ENCODE results near the gene ALPK3.

ALPK3 gene

GRCh38 chr15:84798436-84798946, 18.7 kb upstream of the ALPK3 start:
- no peak for DNase-seq

- DNase-seq: no peak
Measured at GRCh38 chr15:84799511-84800187, 17.5 kb upstream of the ALPK3 start.

GRCh38 chr15:84800365-84800806, 16.8 kb upstream of the ALPK3 start:
- no peak for DNase-seq

GRCh38 chr15:84804005-84804900, 12.9 kb upstream of the ALPK3 start:
- DNase-seq: no peak

GRCh38 chr15:84805221-84805620, 11.9 kb upstream of the ALPK3 start:
- DNase-seq: no peak

GRCh38 chr15:84807228-84807627, 9.9 kb upstream of the ALPK3 start:
- no peak for DNase-seq

DNA sequence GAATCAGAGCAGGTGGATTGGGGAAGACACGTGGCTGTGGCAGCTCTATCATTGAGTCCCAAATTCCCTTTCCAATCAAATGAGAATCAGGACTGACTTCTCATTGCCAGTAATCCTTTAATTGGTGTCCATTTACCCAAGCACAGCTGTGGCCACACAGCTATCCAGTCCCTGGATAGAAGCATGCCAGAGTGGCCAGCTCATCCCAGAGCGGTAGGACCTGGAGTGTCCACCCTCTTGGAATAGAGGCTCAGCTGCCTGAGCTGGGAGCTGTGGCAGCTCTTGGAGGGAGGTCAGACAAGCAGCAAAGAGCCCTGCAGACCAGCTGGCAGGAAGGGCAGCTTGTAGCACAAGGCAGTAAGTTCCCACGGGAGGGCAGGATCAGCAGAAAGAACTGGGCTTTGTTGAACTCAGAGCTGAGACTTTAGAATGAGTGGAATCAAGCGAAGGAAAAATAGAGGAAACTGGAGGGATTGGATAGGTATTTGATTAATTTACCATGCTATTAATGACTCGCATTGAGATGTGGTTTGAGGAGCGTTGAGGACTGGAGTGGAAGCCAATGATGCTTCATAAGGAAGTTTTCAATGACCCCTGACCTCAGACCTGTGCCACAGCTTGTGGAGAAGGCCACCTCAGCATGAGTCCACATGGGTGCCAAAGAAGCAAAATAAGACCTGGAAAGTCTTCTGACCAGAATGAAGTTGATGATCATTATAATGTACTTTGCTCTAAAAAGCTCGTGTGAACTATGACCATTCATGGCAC, 6.9 kb upstream of the ALPK3 start:
- no peak for DNase-seq

DNA sequence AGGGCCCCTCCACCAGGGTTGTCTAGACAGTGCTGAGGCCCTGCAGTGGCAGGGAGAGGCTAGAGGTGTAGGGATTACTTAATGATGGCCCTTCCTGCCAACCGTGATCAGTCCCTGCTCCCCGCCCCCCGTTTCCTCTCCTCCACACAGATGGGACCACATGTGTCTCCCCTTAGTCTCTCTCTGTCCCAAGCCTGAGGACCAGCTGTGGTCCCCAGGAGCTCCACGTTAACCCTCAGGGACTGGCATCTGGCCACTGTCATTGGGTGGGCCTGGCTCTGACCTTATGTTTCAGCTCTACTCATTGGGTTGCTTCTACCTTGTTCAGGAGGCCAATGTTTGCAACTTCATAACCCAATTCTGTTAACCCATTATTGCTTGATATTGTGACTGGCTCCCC, 6.0 kb upstream of the ALPK3 start:
- DNase-seq: no peak

DNA sequence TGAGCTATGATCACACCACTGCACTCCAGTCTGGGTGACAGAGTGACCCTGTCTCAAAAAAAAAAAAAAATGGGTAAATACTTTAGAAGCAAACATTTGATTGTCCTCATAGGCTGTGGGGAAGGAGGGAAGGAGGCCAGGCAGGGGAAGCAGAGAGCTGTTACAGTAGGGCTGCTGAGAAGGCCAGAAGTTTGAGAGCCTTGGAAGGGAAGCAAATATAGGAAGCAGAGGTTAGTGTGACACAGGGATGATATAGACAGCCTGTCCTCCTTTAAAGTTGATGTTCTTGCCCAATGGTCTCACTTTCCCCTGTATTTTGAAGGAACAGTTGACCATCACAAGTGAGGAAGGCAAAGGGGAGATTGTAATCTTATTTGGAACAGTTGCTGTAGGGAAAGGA, 5.3 kb upstream of the ALPK3 start:
- no peak for DNase-seq

DNA sequence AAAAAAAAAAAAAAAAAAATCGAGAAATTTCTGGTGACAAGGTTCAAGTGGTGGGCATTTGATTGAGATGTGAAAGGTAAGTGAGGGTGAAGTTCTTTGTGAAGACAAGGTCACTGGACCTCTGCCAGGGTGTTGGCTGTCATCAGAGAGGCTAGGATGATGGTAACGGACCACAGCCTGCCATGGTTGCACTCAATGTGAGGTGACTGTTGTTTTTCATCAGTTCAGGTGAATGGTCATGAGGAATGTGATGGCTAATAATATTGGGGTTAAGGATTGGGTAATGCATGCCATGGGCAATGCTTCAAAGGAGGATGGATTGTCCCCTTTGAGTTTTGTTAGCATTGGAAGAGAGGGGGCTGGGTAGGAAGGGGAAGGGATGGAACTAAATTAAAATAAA, 4.3 kb upstream of the ALPK3 start:
- DNase-seq: no peak

DNA sequence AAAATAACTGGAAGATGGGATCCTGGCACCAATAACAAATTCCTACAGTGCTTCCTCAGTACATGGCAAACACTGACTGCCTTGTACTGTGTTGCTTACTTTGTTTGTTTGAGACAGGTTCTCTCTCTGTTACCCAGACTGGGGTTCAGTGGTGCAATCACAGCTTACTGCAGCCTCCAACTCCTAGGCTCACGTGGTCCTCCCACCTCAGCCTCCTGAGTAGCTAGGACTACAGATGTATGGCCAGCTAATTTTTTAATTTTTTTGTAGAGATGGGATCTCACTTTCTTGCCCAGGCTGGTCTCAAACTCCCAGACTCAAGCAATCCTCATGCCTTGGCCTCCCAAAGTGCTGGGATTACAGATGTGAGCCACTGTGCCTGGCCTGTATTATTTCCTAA, 3.7 kb upstream of the ALPK3 start:
- no peak for DNase-seq

- no peak for DNase-seq
Measured at GRCh38 chr15:84813931-84814330, 3.2 kb upstream of the ALPK3 start.

DNA sequence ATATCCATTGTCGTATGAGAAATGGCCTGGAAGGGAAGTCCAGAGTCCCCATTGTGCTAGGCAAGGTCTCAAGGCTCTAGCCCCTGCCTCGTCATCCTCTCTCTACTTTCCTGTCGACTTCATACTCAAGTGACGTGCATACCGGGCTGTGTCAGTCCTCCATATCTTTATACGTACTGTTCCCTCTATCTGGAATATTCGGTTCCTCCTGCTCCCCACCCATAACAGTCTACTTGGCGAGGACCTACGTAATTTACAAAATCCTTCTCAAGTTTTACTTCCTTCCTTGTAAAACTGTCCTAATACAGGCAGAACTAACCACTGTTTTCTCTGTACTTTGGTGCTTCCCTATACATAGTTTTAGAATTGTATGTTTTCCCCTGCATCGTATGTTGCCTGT, 2.2 kb upstream of the ALPK3 start:
- DNase-seq: no peak

- DNase-seq: no peak
Measured at GRCh38 chr15:84817466-84818081, 418 bp downstream of the ALPK3 start.

DNA sequence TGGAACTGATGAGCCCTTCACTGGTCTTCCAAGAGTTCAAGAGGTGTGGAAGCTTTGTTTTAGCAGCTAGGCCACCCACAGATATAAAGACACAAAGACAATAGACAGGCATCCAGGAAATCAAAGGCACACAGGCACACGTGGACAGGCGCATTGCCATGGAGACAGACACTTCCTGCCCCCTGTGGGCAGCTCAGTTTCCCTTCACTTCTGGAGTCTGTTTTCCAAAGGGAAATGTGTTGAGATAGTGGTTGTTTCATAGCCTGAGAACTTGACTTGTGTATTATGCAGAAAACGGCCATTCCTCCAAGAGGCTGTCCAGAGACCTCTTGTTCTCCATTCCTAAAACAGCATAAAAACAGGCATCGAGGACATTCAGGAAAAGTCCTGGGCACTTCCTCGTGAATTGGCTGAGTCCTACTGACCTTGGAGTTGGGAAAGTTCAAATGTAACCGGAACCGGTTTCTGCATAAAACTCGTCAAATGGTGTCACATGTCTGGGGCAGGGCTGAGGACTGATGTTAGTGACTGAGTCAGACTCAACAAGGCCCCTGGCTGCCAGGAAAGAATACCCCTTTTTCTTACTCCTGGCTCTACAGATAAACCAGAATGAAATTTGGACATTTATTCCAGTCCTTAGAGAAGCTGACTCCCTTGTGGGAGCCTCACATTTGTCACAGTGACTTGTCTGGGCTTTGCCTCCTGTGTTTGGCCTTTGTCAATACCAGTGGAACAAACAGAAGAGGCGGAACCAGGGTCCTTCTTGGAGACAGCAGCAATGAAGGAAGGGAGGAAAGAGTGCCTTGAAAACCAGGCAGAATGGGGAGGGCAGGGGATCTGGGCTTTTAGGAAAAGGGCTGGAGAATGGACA, 1.3 kb downstream of the ALPK3 start:
- peak in 2 of 3 experiments; percentile 34 to 72 for DNase-seq

- DNase-seq: no peak
Measured at GRCh38 chr15:84819291-84819768, 2.2 kb downstream of the ALPK3 start.

GRCh38 chr15:84819791-84820190, 2.6 kb downstream of the ALPK3 start:
- no peak for DNase-seq

- no peak for DNase-seq
Measured at GRCh38 chr15:84821501-84822021, 4.4 kb downstream of the ALPK3 start.

GRCh38 chr15:84822653-84823281, 5.6 kb downstream of the ALPK3 start:
- DNase-seq: peak in 2 of 3 experiments; percentile 14 to 37

GRCh38 chr15:84823282-84823878, 6.2 kb downstream of the ALPK3 start:
- no peak for DNase-seq

All from NCI-H1417 (cell line).